Body of pancreas (tissue), 4 donors: Measurements from ENCODE around the gene NRXN2.

Source experiments
- POLR2A ChIP-seq, 3 donors: fragments of 450-650 bp; IDR thresholded peaks; one replicate each; pipeline ENCODE4 v1.6.1; 2016; ENCODE audit warnings: antibody characterized with exemption in 3 of 3, mild to moderate bottlenecking in 2 of 3
- TF ChIP-seq, protein P1 (sequence below), 7 experiments: fragments of 450-650 bp in 4 of 7; fragments of 200-600 bp in 3 of 7; sonication (generic) in 3 of 7; IDR thresholded peaks; one replicate each; pipeline ENCODE4 v1.5.1; 2016 to 2019; ENCODE audit warnings: antibody characterized with exemption in 7 of 7

DNA sequence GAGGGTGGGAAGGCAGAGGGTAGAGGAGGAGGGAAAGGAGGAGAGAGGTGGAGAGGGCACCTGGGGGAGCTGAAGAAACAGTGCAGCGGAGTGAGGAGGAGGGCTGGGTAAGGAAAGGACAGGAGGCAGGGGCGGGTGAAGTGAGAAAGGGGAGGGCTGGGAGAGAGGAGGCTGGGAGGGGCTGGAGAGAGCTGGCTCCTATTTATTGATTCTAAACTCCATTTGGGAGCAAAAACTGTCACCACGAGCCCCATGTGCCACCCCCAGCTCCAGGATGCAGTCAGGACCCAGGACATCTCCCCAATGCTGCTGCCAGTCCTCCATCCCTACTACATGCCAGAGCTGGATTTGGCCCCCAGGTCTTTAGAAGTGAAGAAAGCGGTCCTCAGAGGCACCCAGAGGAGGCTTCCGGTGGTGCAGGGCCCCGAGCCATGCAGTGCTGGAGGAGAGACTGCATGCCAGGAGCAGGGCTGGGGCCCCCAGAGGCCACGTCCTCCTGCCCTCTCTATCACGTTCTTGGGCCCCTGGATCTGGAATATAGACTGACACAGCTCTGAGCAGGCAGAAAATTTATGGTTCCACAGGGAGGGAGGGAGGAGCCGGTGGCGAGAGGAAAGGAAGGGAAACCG, 78.2 kb downstream of the NRXN2 start:
- TF ChIP-seq, protein P1, sequence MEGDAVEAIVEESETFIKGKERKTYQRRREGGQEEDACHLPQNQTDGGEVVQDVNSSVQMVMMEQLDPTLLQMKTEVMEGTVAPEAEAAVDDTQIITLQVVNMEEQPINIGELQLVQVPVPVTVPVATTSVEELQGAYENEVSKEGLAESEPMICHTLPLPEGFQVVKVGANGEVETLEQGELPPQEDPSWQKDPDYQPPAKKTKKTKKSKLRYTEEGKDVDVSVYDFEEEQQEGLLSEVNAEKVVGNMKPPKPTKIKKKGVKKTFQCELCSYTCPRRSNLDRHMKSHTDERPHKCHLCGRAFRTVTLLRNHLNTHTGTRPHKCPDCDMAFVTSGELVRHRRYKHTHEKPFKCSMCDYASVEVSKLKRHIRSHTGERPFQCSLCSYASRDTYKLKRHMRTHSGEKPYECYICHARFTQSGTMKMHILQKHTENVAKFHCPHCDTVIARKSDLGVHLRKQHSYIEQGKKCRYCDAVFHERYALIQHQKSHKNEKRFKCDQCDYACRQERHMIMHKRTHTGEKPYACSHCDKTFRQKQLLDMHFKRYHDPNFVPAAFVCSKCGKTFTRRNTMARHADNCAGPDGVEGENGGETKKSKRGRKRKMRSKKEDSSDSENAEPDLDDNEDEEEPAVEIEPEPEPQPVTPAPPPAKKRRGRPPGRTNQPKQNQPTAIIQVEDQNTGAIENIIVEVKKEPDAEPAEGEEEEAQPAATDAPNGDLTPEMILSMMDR (IDR thresholded peaks at IDR 0.05), result no peak
- TF ChIP-seq POLR2A (IDR thresholded peaks at IDR 0.05), result no peak
